Measurements from ENCODE around the gene SAV1. TPM values are rescaled to one million over a fixed set of nuclear protein-coding genes. Genes with fewer than 3 reads are reported as not detected.

SAV1 gene
- total and polyA plus RNA-seq, 2 of the 13 experiments (the other 11 are each of a cell fraction or from before 2014, with no cell fraction given) = 7.3 to 8.2 TPM

- no peak for TF ChIP-seq ZBTB7B (CRISPR knock-in tag; IDR thresholded peaks at IDR 0.05)
- no peak for TF ChIP-seq TCF7 (IDR thresholded peaks at IDR 0.05; ENCODE audit: low read depth)
- peak; percentile 30; the same call in 1 of the 2 replicates for TF ChIP-seq HNF4A (CRISPR knock-in tag; IDR thresholded peaks at IDR 0.05)
- TF ChIP-seq ZNF619 (CRISPR knock-in tag; IDR thresholded peaks at IDR 0.05) = no peak
- no peak for TF ChIP-seq TRIM22 (IDR thresholded peaks at IDR 0.05)
- TF ChIP-seq ZNF772 (CRISPR knock-in tag; IDR thresholded peaks at IDR 0.05) = no peak
- peak; percentile 23; the same call in 1 of the 2 replicates for TF ChIP-seq ZNF652 (CRISPR knock-in tag; IDR thresholded peaks at IDR 0.05; ENCODE audit: borderline replicate concordance, low read depth)
- TF ChIP-seq SALL1 (CRISPR knock-in tag; IDR thresholded peaks at IDR 0.05) = no peak
- Histone ChIP-seq H3K4me3 (replicated peaks in 1 of 3; ENCODE audit: insufficient read depth in 1 of 3, low read depth in 2 of 3, low read length in 3 of 3) (no peak overlapping the region), H3K79me2 (ENCODE audit: insufficient read depth, low read length) (no peaks in the 10 kb centered on the region), H2AFZ (ENCODE audit: low read length) (no peak overlapping the region), H3K4me2 (ENCODE audit: low read depth, low read length) (no peak overlapping the region), H3K9me3 (ENCODE audit: low read length) (no peaks in the 10 kb centered on the region), H3K9ac (ENCODE audit: insufficient read depth, low read depth, low read length) (no peak overlapping the region), H3K27me3 (ENCODE audit: control insufficient read depth in 1 of 2, insufficient read depth in 2 of 2, low read length in 2 of 2) (no peaks in the 10 kb centered on the region; a peak in 1 of 5 replicates), H3K4me1 (ENCODE audit: insufficient read depth, low read length) (no peaks in the 10 kb centered on the region), H4K20me1 (ENCODE audit: insufficient read depth, low read length) (no peaks in the 10 kb centered on the region), H3K36me3 (replicated peaks in 1 of 2; ENCODE audit: control insufficient read depth in 1 of 2, insufficient read depth in 2 of 2, low read length in 2 of 2) (no peaks in the 10 kb centered on the region), H3K27ac (ENCODE audit: extremely low read length, insufficient read depth, low read length) (no peak overlapping the region)
- ChIA-PET POLR2A (no interaction called here), CTCF (ENCODE audit: low intra/inter-chr PET ratio, low total read pairs) (no interaction called here)
- intact Hi-C loops (cut with micrococcal nuclease; ENCODE audit: unreplicated experiment) = no loop called here
- in situ Hi-C loops (cut with HindIII; ENCODE audit: extremely low pct_ligation_motif_present, low pct_unique_long_range_greater_than_20kb) = no loop called here
- WGBS (ENCODE audit: low lambda C conversion rate) = 30% methylated on average over 1 of the region's 1 CpG
- no TSS peak for BruUV-seq (replicated peaks)
- FAIRE-seq = no peak
- ATAC-seq = no peak
- no peak for DNase-seq (ENCODE audit: low spot score)
Observed at GRCh38 chr14:50622978-50623377, 45.1 kb downstream of the SAV1 start.

- in situ Hi-C loops (cut with HindIII; ENCODE audit: extremely low pct_ligation_motif_present, low pct_unique_long_range_greater_than_20kb) (no loop called here), intact Hi-C loops (cut with micrococcal nuclease; ENCODE audit: unreplicated experiment) (no loop called here)
- FAIRE-seq = no peak
- no peak for TF ChIP-seq KIAA2018 (CRISPR knock-in tag; IDR thresholded peaks at IDR 0.05; ENCODE audit: borderline replicate concordance)
- no peak for TF ChIP-seq SRSF9 (IDR thresholded peaks at IDR 0.05; ENCODE audit: borderline replicate concordance, insufficient read depth, low read depth, low read length, poor library complexity, severe bottlenecking)
Observed at GRCh38 chr14:50620341-50620740, 47.8 kb downstream of the SAV1 start.

More at GRCh38 chr14:50620341-50620740, 47.8 kb downstream of the SAV1 start:
- no TSS peak for BruUV-seq (replicated peaks)
- H4K20me1 ChIP-seq (ENCODE audit: insufficient read depth, low read length) = no peaks in the 10 kb centered on the region
- no peaks in the 10 kb centered on the region for H3K36me3 ChIP-seq (replicated peaks in 1 of 2; ENCODE audit: control insufficient read depth in 1 of 2, insufficient read depth in 2 of 2, low read length in 2 of 2)
- no peak for ATAC-seq
- H2AFZ ChIP-seq (ENCODE audit: low read length) = no peak overlapping the region
- no peak overlapping the region for H3K9ac ChIP-seq (ENCODE audit: insufficient read depth, low read depth, low read length)
- H3K4me3 ChIP-seq (replicated peaks in 1 of 3; ENCODE audit: insufficient read depth in 1 of 3, low read depth in 2 of 3, low read length in 3 of 3) = no peak overlapping the region
- H3K9me3 ChIP-seq (ENCODE audit: low read length) = no peaks in the 10 kb centered on the region
- peaks cover 4% of the 10 kb centered on the region for H3K4me1 ChIP-seq (ENCODE audit: insufficient read depth, low read length)
- no peak for DNase-seq (ENCODE audit: low spot score)
- H3K4me2 ChIP-seq (ENCODE audit: low read depth, low read length) = no peak overlapping the region
- H3K27me3 ChIP-seq (ENCODE audit: control insufficient read depth in 1 of 2, insufficient read depth in 2 of 2, low read length in 2 of 2) = no peaks in the 10 kb centered on the region; a peak in 1 of 5 replicates
- no peak overlapping the region for H3K27ac ChIP-seq (ENCODE audit: extremely low read length, insufficient read depth, low read length)
- 62% methylated on average over 4 of the region's 4 CpGs for WGBS (ENCODE audit: low lambda C conversion rate)
- no peaks in the 10 kb centered on the region for H3K79me2 ChIP-seq (ENCODE audit: insufficient read depth, low read length)
- ChIA-PET CTCF (ENCODE audit: low intra/inter-chr PET ratio, low total read pairs) (interaction anchor here (1.2 to 1.9 kb wide), 3 partner anchors 20 to 157 kb away, joined by 5 to 9 read pairs (median 7); no protein-coding TSS in a partner anchor), POLR2A (no interaction called here)
